SK-N-SH treated with all-trans-retinoic acid at 6 μM for 48 hours (cell line): ENCODE results near the gene GREM2.

ENCODE experiments used
- ATAC-seq: fragments of 200-7000 bp; cut with Tn5 transposase; 3 replicates; pipeline ENCODE4 v1.9.1; 2020; ENCODE audit warnings: mild to moderate bottlenecking, moderate library complexity
- ARNTL ChIP-seq: fragments of 450-650 bp; formaldehyde crosslinking; IDR thresholded peaks from 2 replicates; pipeline ENCODE4 v1.5.0; 2020; ENCODE audit warnings: low read depth, mild to moderate bottlenecking, moderate library complexity, borderline replicate concordance
- BACH2 ChIP-seq: fragments of 250-450 bp; sonication (Bioruptor Pico); IDR thresholded peaks from 2 replicates; pipeline ENCODE4 v1.9.0; 2021; ENCODE audit warnings: mild to moderate bottlenecking, borderline replicate concordance
- CSDC2 ChIP-seq: fragments of 250-450 bp; sonication (Bioruptor Pico); IDR thresholded peaks from 2 replicates; pipeline ENCODE4 v1.5.0; 2020; ENCODE audit warnings: mild to moderate bottlenecking, moderate library complexity
- ESRRG ChIP-seq: fragments of 250-450 bp; sonication (Bioruptor Pico); IDR thresholded peaks from 2 replicates; pipeline ENCODE4 v1.6.1; 2021; ENCODE audit warnings: mild to moderate bottlenecking
- GLIS3 ChIP-seq: fragments of 250-450 bp; sonication (Bioruptor Pico); IDR thresholded peaks from 2 replicates; pipeline ENCODE4 v1.5.0; 2020; ENCODE audit warnings: mild to moderate bottlenecking, moderate library complexity
- ISL1 ChIP-seq: fragments of 250-450 bp; sonication (Bioruptor Pico); IDR thresholded peaks from 2 replicates; pipeline ENCODE4 v2.1.2; 2022; ENCODE audit warnings: mild to moderate bottlenecking, moderate library complexity
- OSR1 ChIP-seq: fragments of 250-450 bp; sonication (Bioruptor Pico); IDR thresholded peaks from 2 replicates; pipeline ENCODE4 v1.8.0; 2022; ENCODE audit warnings: moderate library complexity, mild to moderate bottlenecking, inconsistent platforms
- PPARA ChIP-seq: fragments of 250-450 bp; sonication (Bioruptor Pico); IDR thresholded peaks from 2 replicates; pipeline ENCODE4 v1.5.0; 2020; ENCODE audit warnings: mild to moderate bottlenecking, borderline replicate concordance
- RARB ChIP-seq: fragments of 250-450 bp; sonication (Bioruptor Pico); IDR thresholded peaks from 2 replicates; pipeline ENCODE4 v1.8.0; 2021; ENCODE audit warnings: mild to moderate bottlenecking, moderate library complexity
- SNAI2 ChIP-seq: fragments of 250-450 bp; sonication (Bioruptor Pico); IDR thresholded peaks from 2 replicates; pipeline ENCODE4 v1.5.0; 2020; ENCODE audit warnings: mild to moderate bottlenecking, moderate library complexity
- TCF4 ChIP-seq: fragments of 250-450 bp; sonication (Bioruptor Pico); IDR thresholded peaks from 2 replicates; pipeline ENCODE4 v1.8.0; 2021; ENCODE audit warnings: mild to moderate bottlenecking, moderate library complexity, borderline replicate concordance
- TOX ChIP-seq: fragments of 250-450 bp; sonication (Bioruptor Pico); IDR thresholded peaks from 2 replicates; pipeline ENCODE4 v1.8.0; 2021; ENCODE audit warnings: mild to moderate bottlenecking, moderate library complexity, borderline replicate concordance
- ZC3H10 ChIP-seq: fragments of 250-450 bp; sonication (Bioruptor Pico); IDR thresholded peaks from 2 replicates; pipeline ENCODE4 v1.5.1; 2021; ENCODE audit warnings: mild to moderate bottlenecking, moderate library complexity
- ZFP3 ChIP-seq: fragments of 250-450 bp; sonication (Bioruptor Pico); IDR thresholded peaks from 2 replicates; pipeline ENCODE4 v1.5.0; 2020; ENCODE audit warnings: mild to moderate bottlenecking, moderate library complexity
- ZFP30 ChIP-seq: fragments of 450-650 bp; formaldehyde crosslinking; IDR thresholded peaks from 2 replicates; pipeline ENCODE4 v1.5.0; 2022; ENCODE audit warnings: mild to moderate bottlenecking, moderate library complexity
- ZNF565 ChIP-seq: fragments of 450-650 bp; formaldehyde crosslinking; conservative IDR thresholded peaks from 2 replicates; pipeline ENCODE4 v1.5.0; 2020; ENCODE audit warnings: low read depth, mild to moderate bottlenecking, moderate library complexity
- ZNF8 ChIP-seq: fragments of 450-650 bp; formaldehyde crosslinking; IDR thresholded peaks from 2 replicates; pipeline ENCODE4 v1.5.0; 2020; ENCODE audit warnings: mild to moderate bottlenecking, moderate library complexity
- TF ChIP-seq, protein P1 (sequence below): fragments of 250-450 bp; sonication (Bioruptor Pico); IDR thresholded peaks from 2 replicates; pipeline ENCODE4 v1.5.1; 2020; ENCODE audit warnings: low read depth, mild to moderate bottlenecking, moderate library complexity
- TF ChIP-seq, protein P2 (sequence below): fragments of 250-450 bp; sonication (Bioruptor Pico); IDR thresholded peaks from 2 replicates; pipeline ENCODE4 v1.5.1; 2021; ENCODE audit warnings: mild to moderate bottlenecking, moderate library complexity
- TF ChIP-seq, protein P3 (sequence below): fragments of 250-450 bp; sonication (Bioruptor Pico); IDR thresholded peaks from 2 replicates; pipeline ENCODE4 v1.8.0; 2020; ENCODE audit warnings: mild to moderate bottlenecking, moderate library complexity, borderline replicate concordance
- TF ChIP-seq, protein P4 (sequence below): fragments of 250-450 bp; sonication (Bioruptor Pico); IDR thresholded peaks from 2 replicates; pipeline ENCODE4 v1.5.0; 2020; ENCODE audit warnings: mild to moderate bottlenecking, moderate library complexity

GREM2 gene

DNA sequence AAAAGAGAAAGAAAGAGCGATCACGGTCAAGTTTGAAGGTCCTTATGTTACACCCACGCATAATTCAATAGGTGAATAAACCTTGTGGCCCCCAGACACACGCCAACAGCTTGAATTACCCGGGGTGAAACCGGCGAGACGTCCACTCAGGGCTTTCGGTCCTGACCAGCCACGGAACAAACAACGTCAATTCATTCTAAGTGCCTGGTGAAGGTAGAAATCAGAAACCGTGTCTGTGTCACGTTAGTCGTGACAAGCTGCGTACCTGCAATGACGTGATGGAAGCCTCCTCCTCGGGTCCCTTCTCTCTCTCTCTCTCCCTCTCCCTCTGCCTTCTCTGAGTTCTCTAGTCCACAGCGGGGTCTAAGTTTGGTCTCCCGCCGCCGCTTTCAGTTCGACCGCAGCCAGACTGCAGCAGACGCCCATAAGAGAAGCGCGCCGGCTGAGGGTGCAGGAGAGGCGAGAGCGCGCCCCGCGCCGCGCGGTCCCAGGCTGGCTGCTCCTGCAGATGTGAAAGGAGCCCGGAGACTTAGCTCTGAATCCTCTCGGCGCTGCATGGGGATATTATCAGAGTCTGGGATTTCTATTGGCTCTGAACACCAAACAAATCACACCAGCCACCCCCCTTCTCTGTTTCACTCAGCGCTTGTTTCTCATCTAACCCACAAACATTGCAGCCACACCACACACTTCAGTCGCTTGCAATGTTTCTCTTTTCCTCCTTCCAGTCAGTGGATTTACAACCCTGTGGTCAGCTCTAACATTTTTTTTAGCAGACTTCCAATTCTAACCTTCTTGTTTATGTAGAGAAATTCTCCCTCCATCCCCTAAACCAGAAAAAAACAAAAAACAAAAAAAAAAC, at the start of gene GREM2:
TSS of gene GREM2 (minus strand) at position 537 of the 862 bp plus-strand sequence. CDS start 118,680 bp downstream, outside the sequence.
- ATAC-seq: peak; percentile 96
- no peak for TF ChIP-seq RARB
- no peak for TF ChIP-seq SNAI2 (CRISPR knock-in tag)
- TF ChIP-seq PPARA: no peak
- TF ChIP-seq CSDC2 (CRISPR knock-in tag): no peak

DNA sequence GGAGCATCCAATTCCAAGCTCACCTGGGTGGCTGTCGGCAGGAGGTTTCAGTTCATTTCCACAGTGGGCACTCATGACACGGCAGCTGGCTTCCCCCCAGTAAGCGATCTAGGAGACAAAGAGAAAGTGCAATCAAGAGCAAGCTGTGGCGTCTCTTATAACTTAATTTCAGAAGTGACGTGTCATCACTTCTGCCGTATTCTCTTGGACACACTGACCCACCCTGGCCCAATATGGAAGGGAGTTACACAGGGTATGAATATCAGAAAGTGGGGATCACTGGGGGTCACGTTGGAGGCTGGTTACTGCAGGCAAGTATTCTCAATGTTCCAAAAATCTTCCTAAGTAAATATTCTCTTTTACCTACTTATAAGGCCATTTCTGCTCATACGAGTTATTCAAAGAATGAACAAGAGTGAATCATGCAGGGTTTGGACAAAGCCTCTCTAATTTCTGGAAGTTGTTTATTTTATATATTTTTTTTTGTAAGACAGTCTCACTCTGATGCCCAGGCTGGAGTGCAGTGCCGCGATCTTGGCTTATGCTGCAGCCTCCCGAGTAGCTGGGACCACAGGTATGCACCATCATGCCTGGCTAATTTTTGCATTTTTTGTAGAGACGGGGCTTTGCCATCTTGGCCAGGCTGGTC, 46.5 kb upstream of the GREM2 start:
- no peak for TF ChIP-seq ARNTL (CRISPR knock-in tag)
- no peak for TF ChIP-seq TOX (CRISPR knock-in tag)
- TF ChIP-seq OSR1 (CRISPR knock-in tag): no peak
- TF ChIP-seq RARB: no peak
- TF ChIP-seq ZNF565 (CRISPR knock-in tag): no peak
- no peak for TF ChIP-seq TCF4 (CRISPR knock-in tag)
- no peak for TF ChIP-seq ZNF8 (CRISPR knock-in tag)
- no peak for TF ChIP-seq BACH2 (CRISPR knock-in tag)
- no peak for TF ChIP-seq CSDC2 (CRISPR knock-in tag)
- no peak for TF ChIP-seq ESRRG (CRISPR knock-in tag)
- TF ChIP-seq, protein P1, sequence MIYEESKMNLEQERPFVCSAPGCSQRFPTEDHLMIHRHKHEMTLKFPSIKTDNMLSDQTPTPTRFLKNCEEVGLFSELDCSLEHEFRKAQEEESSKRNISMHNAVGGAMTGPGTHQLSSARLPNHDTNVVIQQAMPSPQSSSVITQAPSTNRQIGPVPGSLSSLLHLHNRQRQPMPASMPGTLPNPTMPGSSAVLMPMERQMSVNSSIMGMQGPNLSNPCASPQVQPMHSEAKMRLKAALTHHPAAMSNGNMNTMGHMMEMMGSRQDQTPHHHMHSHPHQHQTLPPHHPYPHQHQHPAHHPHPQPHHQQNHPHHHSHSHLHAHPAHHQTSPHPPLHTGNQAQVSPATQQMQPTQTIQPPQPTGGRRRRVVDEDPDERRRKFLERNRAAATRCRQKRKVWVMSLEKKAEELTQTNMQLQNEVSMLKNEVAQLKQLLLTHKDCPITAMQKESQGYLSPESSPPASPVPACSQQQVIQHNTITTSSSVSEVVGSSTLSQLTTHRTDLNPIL (CRISPR knock-in tag): no peak
- peak; percentile 72 for ATAC-seq

DNA sequence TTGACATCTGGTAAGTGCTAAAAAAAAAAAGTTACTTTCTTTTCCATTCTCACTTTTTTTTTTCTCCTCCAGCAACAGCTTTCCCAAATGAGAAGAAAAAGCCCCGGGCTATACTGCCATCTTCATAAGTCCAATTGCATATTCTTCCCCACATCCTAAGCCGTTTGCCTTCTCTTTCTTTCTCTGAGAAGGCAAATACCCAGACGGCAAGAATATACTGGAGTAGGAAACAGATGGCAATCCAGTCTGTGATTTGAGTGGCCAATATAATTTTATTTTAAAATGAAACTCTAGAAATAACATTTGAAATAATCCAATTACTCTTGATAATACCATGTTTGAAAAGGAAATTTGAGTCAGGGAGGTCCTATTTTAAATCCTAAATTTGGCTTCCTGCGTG, 44.6 kb upstream of the GREM2 start:
- TF ChIP-seq, protein P2, sequence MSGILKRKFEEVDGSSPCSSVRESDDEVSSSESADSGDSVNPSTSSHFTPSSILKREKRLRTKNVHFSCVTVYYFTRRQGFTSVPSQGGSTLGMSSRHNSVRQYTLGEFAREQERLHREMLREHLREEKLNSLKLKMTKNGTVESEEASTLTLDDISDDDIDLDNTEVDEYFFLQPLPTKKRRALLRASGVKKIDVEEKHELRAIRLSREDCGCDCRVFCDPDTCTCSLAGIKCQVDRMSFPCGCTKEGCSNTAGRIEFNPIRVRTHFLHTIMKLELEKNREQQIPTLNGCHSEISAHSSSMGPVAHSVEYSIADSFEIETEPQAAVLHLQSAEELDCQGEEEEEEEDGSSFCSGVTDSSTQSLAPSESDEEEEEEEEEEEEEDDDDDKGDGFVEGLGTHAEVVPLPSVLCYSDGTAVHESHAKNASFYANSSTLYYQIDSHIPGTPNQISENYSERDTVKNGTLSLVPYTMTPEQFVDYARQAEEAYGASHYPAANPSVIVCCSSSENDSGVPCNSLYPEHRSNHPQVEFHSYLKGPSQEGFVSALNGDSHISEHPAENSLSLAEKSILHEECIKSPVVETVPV (CRISPR knock-in tag): no peak
- TF ChIP-seq BACH2 (CRISPR knock-in tag) (no peak), ISL1 (CRISPR knock-in tag) (no peak), ZFP30 (CRISPR knock-in tag) (no peak), ZFP3 (CRISPR knock-in tag) (no peak), GLIS3 (CRISPR knock-in tag) (no peak), ARNTL (CRISPR knock-in tag) (no peak)
- TF ChIP-seq, protein P3, sequence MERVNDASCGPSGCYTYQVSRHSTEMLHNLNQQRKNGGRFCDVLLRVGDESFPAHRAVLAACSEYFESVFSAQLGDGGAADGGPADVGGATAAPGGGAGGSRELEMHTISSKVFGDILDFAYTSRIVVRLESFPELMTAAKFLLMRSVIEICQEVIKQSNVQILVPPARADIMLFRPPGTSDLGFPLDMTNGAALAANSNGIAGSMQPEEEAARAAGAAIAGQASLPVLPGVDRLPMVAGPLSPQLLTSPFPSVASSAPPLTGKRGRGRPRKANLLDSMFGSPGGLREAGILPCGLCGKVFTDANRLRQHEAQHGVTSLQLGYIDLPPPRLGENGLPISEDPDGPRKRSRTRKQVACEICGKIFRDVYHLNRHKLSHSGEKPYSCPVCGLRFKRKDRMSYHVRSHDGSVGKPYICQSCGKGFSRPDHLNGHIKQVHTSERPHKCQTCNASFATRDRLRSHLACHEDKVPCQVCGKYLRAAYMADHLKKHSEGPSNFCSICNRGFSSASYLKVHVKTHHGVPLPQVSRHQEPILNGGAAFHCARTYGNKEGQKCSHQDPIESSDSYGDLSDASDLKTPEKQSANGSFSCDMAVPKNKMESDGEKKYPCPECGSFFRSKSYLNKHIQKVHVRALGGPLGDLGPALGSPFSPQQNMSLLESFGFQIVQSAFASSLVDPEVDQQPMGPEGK: no peak
- TF ChIP-seq, all 23 proteins: peak for 0
- peak; percentile 23; the same call in 2 of the 3 replicates for ATAC-seq

DNA sequence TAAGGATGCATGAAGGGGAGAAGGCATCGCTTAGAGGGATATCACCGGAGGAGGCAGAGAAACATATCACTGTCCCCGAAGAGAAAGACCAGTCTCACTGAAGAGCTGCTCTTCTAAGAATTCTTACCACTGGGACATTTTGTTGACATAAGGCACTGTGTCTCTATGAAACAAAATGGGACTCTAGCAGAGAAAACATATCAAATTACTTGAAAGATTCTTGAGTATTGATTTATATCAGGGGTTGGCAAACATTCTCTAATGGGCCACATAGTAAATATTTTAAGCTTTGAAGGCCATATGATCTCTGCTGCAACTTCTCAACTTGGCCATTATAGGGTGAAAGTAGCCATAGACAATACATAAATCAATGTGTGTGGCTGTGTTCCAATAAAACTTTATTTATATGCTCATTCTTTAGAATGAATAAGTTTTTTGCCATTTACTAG, 41.0 kb upstream of the GREM2 start:
- ATAC-seq: no peak
- no peak for TF ChIP-seq OSR1 (CRISPR knock-in tag)
- no peak for TF ChIP-seq ZC3H10 (CRISPR knock-in tag)
- no peak for TF ChIP-seq TOX (CRISPR knock-in tag)
- no peak for TF ChIP-seq ZNF8 (CRISPR knock-in tag)
- no peak for TF ChIP-seq ESRRG (CRISPR knock-in tag)

DNA sequence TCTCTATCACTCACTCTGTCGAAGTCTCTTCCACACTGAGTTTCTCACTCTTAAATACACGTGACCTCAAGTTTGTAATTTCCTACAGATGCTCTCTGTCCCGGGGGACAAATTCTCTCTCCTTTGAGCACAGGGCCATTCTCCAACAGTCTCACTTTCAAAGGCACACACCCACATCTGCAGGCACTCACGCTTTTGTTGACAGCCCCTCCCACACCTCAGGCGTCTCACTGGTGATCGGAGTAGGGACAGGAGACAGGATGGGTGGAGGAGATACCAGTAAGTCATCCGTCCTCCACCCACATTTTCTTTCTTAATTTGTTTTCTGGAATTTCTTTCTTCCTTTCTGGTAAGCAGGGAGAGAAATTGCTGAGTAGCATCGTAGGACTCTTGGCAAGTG, 40.6 kb upstream of the GREM2 start:
- ATAC-seq: no peak
- TF ChIP-seq TCF4 (CRISPR knock-in tag) (no peak), ESRRG (CRISPR knock-in tag) (no peak), GLIS3 (CRISPR knock-in tag) (no peak), TOX (CRISPR knock-in tag) (no peak), BACH2 (CRISPR knock-in tag) (no peak), ZNF565 (CRISPR knock-in tag) (no peak), SNAI2 (CRISPR knock-in tag) (no peak), ZC3H10 (CRISPR knock-in tag) (no peak), RARB (no peak)
- TF ChIP-seq, protein P4, sequence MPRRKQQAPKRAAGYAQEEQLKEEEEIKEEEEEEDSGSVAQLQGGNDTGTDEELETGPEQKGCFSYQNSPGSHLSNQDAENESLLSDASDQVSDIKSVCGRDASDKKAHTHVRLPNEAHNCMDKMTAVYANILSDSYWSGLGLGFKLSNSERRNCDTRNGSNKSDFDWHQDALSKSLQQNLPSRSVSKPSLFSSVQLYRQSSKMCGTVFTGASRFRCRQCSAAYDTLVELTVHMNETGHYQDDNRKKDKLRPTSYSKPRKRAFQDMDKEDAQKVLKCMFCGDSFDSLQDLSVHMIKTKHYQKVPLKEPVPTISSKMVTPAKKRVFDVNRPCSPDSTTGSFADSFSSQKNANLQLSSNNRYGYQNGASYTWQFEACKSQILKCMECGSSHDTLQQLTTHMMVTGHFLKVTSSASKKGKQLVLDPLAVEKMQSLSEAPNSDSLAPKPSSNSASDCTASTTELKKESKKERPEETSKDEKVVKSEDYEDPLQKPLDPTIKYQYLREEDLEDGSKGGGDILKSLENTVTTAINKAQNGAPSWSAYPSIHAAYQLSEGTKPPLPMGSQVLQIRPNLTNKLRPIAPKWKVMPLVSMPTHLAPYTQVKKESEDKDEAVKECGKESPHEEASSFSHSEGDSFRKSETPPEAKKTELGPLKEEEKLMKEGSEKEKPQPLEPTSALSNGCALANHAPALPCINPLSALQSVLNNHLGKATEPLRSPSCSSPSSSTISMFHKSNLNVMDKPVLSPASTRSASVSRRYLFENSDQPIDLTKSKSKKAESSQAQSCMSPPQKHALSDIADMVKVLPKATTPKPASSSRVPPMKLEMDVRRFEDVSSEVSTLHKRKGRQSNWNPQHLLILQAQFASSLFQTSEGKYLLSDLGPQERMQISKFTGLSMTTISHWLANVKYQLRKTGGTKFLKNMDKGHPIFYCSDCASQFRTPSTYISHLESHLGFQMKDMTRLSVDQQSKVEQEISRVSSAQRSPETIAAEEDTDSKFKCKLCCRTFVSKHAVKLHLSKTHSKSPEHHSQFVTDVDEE (CRISPR knock-in tag): no peak
- TF ChIP-seq, protein P1 (CRISPR knock-in tag): no peak
